ENCODE data around the gene CASD1.

GRCh38 chr7:94471604-94472003 lies 38.0 kb upstream of the CASD1 start:
- no peak for TF ChIP-seq POLR2A (IDR thresholded peaks at IDR 0.05; ENCODE audit: low read depth, low read length)
- TF ChIP-seq POLR2AphosphoS5 (IDR thresholded peaks at IDR 0.05; ENCODE audit: low read depth, low read length), result no peak
- no peak for TF ChIP-seq TAF1 (IDR thresholded peaks at IDR 0.05; ENCODE audit: low read depth, low read length)
- no peak for TF ChIP-seq SPI1 (IDR thresholded peaks at IDR 0.05; ENCODE audit: low read depth, low read length)
- no peak for TF ChIP-seq PAX5 (IDR thresholded peaks at IDR 0.05; ENCODE audit: insufficient read depth, low read length, severe bottlenecking)
